Mononuclear cell (primary cell): ENCODE data around the gene NRG3. TPM values are rescaled to one million over a fixed set of nuclear protein-coding genes. Genes with fewer than 3 reads are reported as not detected.

Source experiments
- H3K27me3 ChIP-seq: 2 replicates; pipeline ENCODE4 v1.6.0; 2011; ENCODE audit warnings: low read length, control low read depth; ENCODE audit not compliant: insufficient read depth
- H3K4me1 ChIP-seq: 2 replicates; pipeline ENCODE4 v1.5.1; 2011; ENCODE audit warnings: mild to moderate bottlenecking, low read length, control low read depth; ENCODE audit not compliant: insufficient read depth
- H3K4me3 ChIP-seq: 2 replicates; pipeline ENCODE4 v1.5.1; 2011; ENCODE audit warnings: mild to moderate bottlenecking, low read length, moderate library complexity
- H3K9me3 ChIP-seq: 2 replicates; pipeline ENCODE4 v1.5.1; 2011; ENCODE audit warnings: low read depth, mild to moderate bottlenecking, control low read depth, low read length
- total RNA-seq: library from RNA; depleted of rRNA; stranded (reverse); fragments of >200 nt; gene quantifications from one replicate; pipeline ENCODE4 v1.2.3, GENCODE V29; 2012

NRG3 gene
- total RNA-seq, 1 donor, result not detected

DNA sequence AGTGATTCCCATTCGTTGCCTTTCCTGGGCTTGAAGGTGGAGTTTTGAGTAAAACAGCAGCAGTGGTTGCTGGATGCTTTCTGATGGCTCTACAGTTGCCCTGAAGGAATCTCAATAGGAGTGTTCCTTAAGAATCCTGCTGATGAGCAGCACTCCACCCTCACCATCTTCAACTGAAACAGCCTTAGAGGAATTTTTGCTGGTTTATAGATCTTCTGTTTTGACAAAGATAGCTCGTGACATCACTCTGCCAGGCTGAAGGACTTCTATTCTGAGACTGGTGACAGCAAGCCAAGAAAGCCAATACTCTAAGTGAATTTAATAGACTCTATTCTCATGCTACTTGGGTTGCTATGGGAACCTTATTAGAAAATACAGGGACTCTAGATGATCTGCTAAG is 1014.7 kb downstream of the NRG3 start:
- H3K9me3 ChIP-seq, result no peaks in the 10 kb centered on the region
- no peak overlapping the region for H3K4me3 ChIP-seq
- H3K27me3 ChIP-seq, result no peaks in the 10 kb centered on the region
- H3K4me1 ChIP-seq, result no peaks in the 10 kb centered on the region

DNA sequence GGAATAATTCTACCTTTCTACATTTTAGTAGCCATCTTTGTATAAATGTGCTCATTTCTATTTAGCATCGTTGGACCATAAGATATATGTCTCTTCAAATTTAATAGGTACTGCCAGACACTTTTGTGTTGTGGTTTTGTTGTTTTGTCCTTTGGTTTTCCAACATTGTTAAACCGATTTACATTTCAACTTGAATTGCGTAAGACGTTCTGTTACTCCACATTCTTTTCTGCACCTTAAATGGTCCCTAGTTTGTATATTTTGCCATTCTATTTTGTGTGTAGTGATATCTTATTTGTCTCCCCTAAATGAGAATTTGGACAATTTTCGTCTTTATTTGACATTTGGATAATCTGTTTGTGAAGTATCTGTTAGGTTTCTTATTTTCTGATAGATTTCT is 1015.6 kb downstream of the NRG3 start:
- H3K4me3 ChIP-seq, result no peak overlapping the region
- no peaks in the 10 kb centered on the region for H3K9me3 ChIP-seq
- no peaks in the 10 kb centered on the region for H3K4me1 ChIP-seq
- no peaks in the 10 kb centered on the region for H3K27me3 ChIP-seq

- Histone ChIP-seq H3K4me3 (no peak overlapping the region), H3K27me3 (no peaks in the 10 kb centered on the region), H3K4me1 (no peaks in the 10 kb centered on the region), H3K9me3 (no peaks in the 10 kb centered on the region)
Observed at GRCh38 chr10:82908096-82908495, 1033.1 kb downstream of the NRG3 start.

- Histone ChIP-seq H3K4me1 (no peaks in the 10 kb centered on the region), H3K27me3 (no peaks in the 10 kb centered on the region), H3K4me3 (no peak overlapping the region), H3K9me3 (no peaks in the 10 kb centered on the region)
Observed at GRCh38 chr10:82908751-82909150, 1033.8 kb downstream of the NRG3 start.

GRCh38 chr10:82910301-82910700 is 1035.3 kb downstream of the NRG3 start:
- H3K4me1 ChIP-seq, result no peaks in the 10 kb centered on the region
- no peak overlapping the region for H3K4me3 ChIP-seq
- no peaks in the 10 kb centered on the region for H3K9me3 ChIP-seq
- H3K27me3 ChIP-seq, result no peaks in the 10 kb centered on the region

GRCh38 chr10:82914655-82915136 is 1039.7 kb downstream of the NRG3 start:
- no peaks in the 10 kb centered on the region for H3K9me3 ChIP-seq

GRCh38 chr10:82916941-82917340 is 1041.9 kb downstream of the NRG3 start:
- no peaks in the 10 kb centered on the region for H3K4me1 ChIP-seq
- H3K4me3 ChIP-seq, result no peak overlapping the region
- no peaks in the 10 kb centered on the region for H3K9me3 ChIP-seq
- H3K27me3 ChIP-seq, result no peaks in the 10 kb centered on the region

More at GRCh38 chr10:82914655-82915136, 1039.7 kb downstream of the NRG3 start:
- Histone ChIP-seq H3K4me3 (no peak overlapping the region), H3K4me1 (no peaks in the 10 kb centered on the region), H3K27me3 (no peaks in the 10 kb centered on the region)

GRCh38 chr10:82918022-82918421 is 1043.0 kb downstream of the NRG3 start:
- Histone ChIP-seq H3K27me3 (no peaks in the 10 kb centered on the region), H3K4me1 (no peaks in the 10 kb centered on the region), H3K4me3 (no peak overlapping the region), H3K9me3 (no peaks in the 10 kb centered on the region)

DNA sequence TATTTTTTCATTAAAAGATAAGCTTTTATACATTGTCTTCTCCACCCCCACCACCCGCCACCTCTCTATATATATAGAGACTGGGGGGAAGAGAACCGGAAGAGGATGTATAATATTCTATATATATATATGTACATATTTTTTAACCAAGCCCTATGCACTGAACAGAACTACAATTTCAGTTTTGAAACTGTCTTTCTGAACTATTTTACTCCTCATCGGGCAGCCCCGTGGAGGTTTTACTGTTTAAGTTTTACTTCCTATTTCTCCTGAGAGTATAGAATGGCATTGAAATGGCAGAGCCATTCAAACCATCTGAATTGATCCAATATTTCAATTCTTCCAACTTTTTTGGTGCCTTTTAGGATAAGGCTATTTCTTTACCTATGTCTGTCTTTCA is 1047.1 kb downstream of the NRG3 start:
- no peaks in the 10 kb centered on the region for H3K27me3 ChIP-seq

GRCh38 chr10:82922755-82923154 is 1047.8 kb downstream of the NRG3 start:
- Histone ChIP-seq H3K27me3 (no peaks in the 10 kb centered on the region), H3K9me3 (no peaks in the 10 kb centered on the region), H3K4me3 (no peak overlapping the region), H3K4me1 (no peaks in the 10 kb centered on the region)

More for the DNA sequence above, 1047.1 kb downstream of the NRG3 start:
- Histone ChIP-seq H3K4me3 (no peak overlapping the region), H3K4me1 (no peaks in the 10 kb centered on the region), H3K9me3 (no peaks in the 10 kb centered on the region)

DNA sequence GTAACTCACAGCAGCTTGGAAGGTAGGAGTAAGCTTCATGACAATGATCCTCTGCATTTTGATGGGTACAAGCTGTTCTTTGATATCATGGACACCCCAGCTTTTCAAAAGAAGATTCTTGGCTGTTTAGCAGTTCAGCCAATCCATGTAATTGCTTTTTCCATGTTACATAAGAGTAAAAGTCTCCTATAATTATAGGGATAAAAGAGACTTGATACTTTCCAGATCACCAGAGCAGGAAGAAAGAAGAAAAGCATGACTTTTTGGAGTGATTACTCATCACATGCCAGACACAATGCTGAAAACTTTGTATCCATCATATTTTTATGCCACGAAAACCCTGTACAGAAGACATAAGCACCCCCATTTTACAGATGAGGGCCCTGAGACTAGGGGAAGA is 1049.7 kb downstream of the NRG3 start:
- H3K4me1 ChIP-seq, result no peaks in the 10 kb centered on the region
- H3K9me3 ChIP-seq, result no peaks in the 10 kb centered on the region
- H3K27me3 ChIP-seq, result no peaks in the 10 kb centered on the region
- no peak overlapping the region for H3K4me3 ChIP-seq

DNA sequence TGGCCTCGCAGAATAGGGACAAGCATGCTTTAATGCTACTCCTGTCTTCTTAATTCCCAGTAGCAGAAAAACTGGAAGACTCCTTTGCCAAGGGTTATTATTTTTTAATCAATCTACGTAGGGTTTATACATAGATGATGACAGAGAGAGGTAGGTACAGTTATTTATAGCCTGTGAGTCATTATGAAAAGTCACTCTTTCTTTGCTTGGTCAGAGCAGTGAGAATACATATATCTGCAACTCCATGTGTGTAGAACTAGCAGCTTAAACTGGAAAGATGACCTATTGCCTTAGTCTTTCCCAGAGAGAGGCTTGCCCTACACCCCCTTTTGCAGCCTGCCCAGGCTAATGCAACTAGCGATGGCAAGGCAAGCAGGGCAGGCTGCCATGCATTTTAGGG is 1050.6 kb downstream of the NRG3 start:
- no peak overlapping the region for H3K4me3 ChIP-seq
- no peaks in the 10 kb centered on the region for H3K9me3 ChIP-seq
- no peaks in the 10 kb centered on the region for H3K27me3 ChIP-seq
- no peaks in the 10 kb centered on the region for H3K4me1 ChIP-seq

- H3K27me3 ChIP-seq, result no peaks in the 10 kb centered on the region
- no peak overlapping the region for H3K4me3 ChIP-seq
- no peaks in the 10 kb centered on the region for H3K4me1 ChIP-seq
- no peaks in the 10 kb centered on the region for H3K9me3 ChIP-seq
Observed at GRCh38 chr10:82932451-82932850, 1057.5 kb downstream of the NRG3 start.

- Histone ChIP-seq H3K9me3 (no peaks in the 10 kb centered on the region), H3K4me1 (no peaks in the 10 kb centered on the region), H3K4me3 (no peak overlapping the region), H3K27me3 (no peaks in the 10 kb centered on the region)
Observed at GRCh38 chr10:82934429-82934828, 1059.4 kb downstream of the NRG3 start.

DNA sequence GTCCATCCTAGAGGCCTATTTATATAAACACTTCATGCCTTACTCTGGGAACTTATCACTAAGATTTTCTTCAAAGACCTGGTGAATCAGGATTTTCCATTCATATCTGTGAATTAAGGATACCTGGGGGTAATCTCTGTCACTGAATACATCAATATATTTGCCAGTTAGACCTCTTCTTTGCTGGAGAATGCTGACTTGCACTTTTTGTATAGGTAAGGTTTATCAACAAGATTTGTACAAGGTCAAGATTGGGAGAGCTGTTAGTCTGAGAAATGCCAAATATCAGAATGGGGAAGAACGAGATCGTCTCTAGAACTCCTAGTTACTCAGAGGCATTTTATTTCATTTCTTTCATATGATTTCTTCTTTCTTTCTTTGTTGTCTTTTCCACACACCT is 1060.0 kb downstream of the NRG3 start:
- Histone ChIP-seq H3K9me3 (no peaks in the 10 kb centered on the region), H3K4me3 (no peak overlapping the region), H3K27me3 (no peaks in the 10 kb centered on the region), H3K4me1 (no peaks in the 10 kb centered on the region)

DNA sequence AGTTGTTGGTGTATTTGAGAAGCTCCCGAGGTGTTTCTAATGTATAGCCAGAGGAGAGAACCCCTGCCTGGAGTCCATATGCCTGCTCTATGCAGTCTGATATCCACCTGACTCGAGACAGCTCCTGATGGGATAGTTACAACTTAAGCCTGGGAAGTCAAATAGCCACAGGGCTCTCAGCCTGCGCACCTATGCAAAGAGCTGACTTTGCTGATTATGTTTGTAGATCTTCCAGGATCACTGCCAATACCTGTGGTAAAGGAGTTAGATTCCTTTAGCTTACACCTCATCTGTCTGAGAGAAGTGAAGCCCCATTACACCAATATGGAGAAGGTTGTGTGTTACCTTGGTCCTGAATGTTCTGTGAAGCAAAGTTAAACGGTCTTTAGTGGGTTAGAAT is 1063.3 kb downstream of the NRG3 start:
- Histone ChIP-seq H3K4me1 (no peaks in the 10 kb centered on the region), H3K9me3 (no peaks in the 10 kb centered on the region)

More for the DNA sequence above, 1063.3 kb downstream of the NRG3 start:
- no peaks in the 10 kb centered on the region for H3K27me3 ChIP-seq
- no peak overlapping the region for H3K4me3 ChIP-seq
